ENCODE data around the gene SMARCE1.
"Not testable (repeated sequence)": the region's sequence is repeated elsewhere in the genome, so short reads cannot be mapped to it uniquely, and the experiment has no call there.

The SMARCE1 gene

DNA sequence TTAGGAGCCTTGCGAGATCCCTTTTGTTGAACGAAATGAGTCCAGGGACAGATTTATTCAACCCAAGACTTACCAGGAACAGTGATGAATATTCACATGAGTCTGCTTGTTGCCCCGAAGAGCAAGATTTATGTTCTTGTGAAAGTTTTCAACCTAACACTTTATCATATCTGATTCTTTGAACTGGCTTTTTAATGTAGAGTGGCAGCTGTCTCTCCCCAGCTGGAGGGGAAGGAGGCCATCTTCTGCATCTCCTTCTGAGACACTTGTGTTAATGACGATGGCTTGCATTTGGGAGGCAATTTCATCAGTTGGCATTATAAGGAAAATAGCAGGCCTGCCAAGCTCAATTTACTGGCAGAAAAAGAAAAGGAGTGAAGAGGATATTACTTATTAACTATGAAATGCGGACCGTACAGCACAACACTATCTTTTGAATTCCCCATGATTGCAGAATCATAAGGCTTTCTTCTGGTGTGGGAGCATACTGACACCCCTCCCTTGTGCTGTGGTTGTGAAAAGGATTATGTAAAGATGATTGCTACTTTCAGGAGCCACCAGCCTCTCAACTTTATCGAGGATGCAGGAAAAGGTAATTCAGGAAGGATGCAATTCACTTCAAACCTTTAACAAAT lies 35.7 kb downstream of the SMARCE1 start:
- no peak for DNase-seq (ENCODE audit: low read depth in 2 of 2)

DNA sequence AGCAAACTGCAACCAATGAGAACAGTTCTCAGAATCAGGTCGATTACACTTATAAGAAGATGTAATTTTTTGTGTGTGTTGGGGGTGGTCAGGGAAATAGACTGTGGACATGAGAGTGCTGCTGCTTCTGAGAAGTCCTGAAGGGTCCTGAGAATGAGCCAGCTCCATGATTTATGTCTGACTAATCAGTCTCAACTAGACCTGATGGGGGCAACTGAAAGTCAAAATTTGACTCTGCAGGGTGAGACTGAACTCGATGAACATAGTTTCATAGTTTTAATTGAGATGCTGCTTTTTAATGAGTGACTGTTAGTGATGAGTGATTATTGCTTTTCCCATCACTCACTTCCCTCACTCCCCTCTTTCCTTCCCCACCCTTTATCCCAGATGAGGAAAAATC lies 37.3 kb downstream of the SMARCE1 start:
- no peak for DNase-seq (ENCODE audit: low read depth in 2 of 2)

DNA sequence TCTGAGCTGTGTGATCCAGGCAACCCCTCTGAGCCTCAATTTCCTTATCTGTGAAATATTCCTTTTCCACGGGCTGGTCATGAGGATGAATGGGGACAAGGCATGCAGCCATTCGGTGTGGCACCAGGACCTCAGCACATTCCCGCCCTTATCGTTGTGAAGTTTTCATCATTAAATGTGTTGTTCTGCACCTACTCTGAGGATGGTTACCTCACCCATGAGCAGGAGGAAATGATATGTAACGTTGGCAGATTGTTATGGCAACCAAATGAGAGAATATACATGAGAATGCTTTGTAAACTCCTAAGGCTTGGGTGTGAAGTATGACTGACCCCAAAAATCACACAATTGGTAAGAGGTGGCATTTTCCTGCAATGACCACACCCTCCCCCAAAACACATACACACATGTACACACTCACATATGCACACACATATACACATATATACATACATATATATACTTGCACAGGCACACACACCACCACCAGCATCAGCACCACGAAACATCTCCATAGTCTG lies 39.5 kb downstream of the SMARCE1 start:
- DNase-seq (ENCODE audit: low read depth in 2 of 2), result no peak

DNA sequence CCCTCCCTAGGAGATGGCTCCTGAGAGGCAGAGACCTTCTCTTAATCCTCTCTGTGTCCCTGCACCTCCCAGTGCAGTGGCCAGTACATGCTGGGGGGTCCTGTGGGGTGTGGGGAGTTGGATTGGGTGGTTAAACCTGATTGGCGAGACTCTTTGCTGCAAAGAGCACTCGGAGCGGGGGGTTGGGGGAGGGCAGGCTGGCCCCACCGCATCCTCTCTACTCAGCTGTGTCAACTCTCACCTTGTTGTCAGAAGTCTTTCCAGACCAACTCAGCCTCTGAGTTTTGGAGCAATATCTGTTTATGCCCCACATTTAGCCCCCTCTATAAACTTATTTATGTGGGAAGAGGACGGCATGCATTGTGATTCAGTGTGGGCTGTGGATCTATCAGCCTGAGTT lies 40.0 kb downstream of the SMARCE1 start:
- no peak for DNase-seq (ENCODE audit: low read depth in 2 of 2)

DNA sequence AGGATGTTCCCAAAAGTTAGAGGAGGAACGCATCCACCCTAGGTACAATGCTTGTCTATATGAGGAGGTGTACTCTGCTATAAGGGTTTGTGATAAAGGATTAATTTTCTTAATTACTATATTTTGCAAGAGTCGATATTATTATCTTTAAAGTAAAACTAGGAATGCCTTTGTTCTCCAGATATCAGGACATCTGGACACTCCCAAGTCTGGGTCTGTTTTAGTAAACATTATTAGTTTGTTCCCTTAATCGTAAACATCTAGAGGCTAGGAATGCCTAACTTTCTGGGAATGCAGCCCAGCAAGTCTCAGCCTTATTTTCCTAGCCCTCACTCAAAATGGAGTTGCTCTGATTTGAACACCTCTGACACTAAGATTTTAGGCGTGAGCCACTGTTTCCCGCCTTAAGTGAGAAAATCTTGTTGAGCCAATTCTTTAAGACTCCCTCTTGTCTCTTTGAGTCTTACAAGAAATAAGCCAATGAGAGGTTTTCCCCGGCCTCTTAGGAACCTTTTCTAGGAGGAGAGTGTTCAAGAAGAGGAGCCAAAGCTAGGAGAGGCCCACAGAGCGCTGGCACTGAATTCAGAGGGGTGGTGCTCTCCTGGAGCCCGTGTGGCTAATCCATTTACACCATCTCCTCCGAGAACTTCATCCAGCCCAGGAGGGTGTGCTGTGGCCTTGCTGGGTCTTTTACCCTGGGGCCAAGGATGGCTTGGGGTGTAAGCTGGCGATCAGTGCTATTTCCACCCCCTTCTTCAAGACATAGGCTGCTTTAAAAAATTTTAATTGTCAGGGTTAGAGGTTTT lies 40.9 kb downstream of the SMARCE1 start:
- no peak for DNase-seq (ENCODE audit: low read depth in 2 of 2)

DNA sequence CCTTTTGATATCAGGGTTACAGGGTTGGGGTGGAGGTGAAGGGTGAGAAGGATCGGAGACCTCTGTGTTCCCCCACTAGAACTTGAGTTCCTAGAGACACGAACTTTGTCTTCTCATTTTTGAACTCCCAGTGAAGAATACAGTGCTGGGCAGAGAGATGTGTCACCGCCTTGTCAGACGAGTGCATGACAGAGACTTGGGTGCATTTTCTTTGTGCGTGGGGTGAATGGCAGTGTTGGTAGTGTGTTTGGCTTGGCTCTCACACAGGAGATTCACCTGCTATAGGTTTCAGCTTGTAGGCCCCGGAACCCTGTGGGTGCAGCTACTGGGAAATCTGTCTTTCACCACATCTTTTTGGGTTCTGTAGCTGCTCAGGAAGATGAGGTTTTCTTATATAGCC lies 42.3 kb downstream of the SMARCE1 start:
- DNase-seq (ENCODE audit: low read depth in 2 of 2), result peak; percentile 64 to 71

DNA sequence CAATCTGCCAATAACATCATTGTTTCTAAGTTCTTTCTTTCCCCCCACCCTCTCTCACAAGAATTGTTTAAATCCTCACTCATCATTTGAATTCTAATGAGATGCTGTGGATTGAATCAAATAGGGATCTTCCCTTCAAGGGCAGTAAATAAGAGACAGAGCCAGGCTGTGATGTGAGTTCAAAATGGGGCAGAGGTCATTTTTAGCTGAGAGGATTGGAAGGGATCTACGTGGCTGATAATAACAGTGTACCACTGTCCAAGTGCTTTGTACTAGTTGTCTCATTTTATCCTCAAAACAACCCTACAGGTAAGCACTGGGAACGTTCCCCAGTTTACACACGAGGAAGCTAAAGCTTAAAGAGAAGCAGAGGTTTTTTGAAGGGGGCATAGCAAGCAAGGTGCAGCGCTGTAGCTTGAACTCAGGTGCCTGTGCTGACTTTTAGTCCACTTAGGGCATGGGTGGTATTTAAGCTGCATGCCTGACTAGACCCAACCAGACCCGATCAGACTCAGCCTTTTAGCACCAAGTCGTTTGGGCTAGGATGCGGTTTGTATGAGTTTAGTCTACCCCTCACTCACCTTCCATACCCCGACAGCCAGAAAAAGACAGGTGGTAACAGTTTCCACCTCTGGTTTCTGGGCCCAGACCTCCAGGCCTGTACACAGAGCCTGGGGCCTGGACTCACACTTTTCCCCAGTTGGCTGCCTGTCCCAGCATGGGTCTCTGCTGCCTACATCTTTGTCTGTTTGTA lies 43.1 kb downstream of the SMARCE1 start:
- no peak for DNase-seq (ENCODE audit: low read depth in 2 of 2)

DNA sequence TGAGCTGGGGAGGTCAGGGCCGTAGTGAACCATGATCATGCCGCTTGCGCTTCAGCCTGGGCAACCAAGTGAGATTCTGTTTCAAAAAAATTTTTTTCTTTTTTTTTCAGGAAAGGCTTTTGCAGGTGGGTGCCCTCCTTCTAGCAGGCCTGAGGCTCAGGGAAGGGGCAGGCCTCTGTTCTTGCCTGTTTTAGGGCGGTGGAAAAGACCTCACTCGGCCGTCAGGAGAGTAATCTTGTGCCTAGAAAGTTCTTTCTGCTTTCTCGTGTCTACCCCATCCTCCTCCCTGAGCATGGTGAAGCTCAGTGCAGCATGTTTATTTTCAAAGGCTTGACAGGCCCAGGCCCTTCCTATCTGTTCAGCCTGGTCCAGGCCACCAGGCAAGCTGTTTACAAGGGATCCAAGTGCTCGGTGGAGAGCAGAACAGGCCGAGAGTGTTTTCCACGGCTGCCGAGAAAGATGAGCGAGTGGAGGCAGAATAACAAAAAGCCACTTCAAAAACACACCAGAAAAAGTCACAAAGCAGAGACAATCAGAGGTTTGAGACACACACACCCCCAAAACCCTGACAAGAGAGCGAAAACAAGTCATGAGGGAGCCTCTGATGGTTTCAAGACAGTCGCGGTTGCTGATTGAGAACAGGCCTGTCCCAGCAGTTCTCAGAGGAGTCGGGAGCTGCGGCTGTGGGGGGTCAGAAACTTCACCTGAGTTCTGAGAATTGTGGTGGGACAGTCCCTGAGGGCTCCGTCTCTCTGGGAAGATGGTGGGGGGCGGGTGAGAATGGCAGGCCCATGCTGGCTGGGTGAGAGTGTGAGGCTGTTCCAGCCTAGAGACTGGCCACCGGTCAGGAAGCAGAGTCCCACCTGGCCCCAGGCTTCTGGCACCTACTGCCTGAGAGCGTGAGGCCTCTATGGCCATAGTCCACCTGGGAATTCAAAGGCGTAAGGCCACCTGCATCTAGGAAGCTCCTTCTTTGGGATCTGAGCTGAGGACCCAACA lies 44.9 kb downstream of the SMARCE1 start:
- peak; percentile 74 to 75 for DNase-seq (ENCODE audit: low read depth in 2 of 2)

DNA sequence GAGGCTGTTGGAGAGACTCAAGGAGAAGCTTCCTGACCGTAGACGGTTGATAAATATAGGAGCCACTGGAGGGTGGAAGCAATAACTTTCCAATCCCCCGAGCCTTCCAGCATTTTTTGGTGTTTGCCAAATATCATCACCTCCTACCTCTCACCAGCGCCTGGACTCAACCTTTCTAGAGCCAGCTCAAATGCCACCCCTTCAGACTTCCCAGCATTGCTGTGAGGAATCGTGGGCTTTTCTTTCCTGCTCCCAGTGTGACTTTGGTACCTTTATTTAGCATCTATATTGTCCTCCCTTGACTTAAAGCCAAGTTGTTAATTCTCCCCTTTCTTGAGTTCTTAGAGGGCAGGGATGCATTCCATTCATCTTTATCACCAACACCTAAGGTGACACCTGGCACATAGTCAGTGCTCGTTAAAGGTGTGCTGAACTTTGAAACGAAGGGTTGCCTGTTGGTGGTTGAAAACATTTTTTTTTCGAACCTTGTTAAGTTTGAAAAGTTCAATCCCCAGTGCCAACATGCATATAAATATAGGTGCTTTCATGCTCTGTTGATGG lies 47.1 kb downstream of the SMARCE1 start:
- no peak for DNase-seq (ENCODE audit: low read depth in 2 of 2)

DNA sequence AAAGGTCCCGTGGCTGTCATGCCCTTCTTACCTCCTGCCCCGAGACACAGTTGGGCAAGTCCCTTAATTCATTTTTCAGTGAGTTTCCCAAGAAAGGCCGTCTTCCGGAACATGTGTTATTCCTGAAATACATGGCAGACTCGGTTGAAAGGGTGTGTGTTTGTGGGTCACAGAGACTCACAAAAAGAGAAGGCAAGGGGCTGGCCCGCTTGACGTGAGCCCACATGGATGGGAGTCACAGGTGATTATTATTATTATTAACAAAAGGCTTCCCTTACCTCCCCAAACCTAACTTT lies 48.2 kb downstream of the SMARCE1 start:
- no peak for DNase-seq (ENCODE audit: low read depth in 2 of 2)

DNA sequence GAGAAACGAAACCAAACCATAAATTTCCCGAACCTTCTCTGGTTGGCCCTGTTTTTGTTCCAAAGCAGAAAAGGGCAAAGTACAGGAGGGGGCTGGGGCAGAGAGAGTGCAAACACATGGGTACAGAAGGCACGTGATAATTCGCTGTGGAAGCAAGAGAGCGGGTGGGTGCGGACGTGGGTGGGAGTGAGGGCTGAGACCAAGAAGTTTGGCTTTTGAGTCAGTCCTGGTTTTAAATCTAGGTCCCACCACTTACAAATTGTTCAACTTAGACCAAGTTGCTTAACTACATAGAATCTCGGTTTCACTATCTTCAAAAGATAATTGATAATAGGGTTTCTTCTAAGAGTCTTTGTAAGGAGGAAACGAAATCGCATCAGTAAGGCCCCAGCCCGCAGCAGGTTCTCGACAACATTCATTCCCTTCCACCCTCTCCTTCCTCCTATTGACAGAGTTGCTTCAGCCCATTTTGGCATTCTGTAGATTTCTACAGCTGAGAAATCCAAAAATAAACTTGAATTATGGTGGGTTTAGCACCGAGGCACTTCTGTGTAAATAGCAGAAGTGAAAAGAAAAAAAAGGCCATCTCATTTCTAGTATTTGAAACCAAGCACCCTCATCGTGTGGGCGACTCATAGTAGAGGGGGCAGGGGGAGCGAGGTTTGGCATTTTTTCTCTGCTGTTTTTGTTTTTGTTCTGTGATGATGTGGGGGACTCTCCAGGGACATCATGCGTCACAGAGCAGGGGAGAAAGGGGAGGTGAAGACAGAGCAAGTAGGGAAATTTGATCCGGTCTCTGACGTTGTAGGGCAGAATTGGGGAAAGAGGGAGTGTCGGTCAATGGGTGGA lies 48.8 kb downstream of the SMARCE1 start:
- peak; percentile 77 to 79 for DNase-seq (ENCODE audit: low read depth in 2 of 2)

DNA sequence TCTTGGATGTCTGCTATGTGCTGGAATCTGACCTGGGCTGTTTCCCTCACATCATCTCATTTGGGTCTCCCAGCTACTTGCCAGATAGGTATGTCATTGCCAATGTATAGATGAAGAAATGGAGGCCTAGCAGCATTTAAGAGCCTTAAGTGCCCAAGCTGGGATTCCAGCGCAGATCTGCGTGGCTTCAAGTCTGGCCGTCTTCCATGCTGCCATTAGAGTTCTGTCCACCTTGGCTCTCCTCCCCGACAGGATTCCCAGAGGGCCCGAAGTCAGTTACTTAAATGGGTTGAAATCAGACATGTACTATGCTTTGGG lies 49.4 kb downstream of the SMARCE1 start:
- no peak for DNase-seq (ENCODE audit: low read depth in 2 of 2)

DNA sequence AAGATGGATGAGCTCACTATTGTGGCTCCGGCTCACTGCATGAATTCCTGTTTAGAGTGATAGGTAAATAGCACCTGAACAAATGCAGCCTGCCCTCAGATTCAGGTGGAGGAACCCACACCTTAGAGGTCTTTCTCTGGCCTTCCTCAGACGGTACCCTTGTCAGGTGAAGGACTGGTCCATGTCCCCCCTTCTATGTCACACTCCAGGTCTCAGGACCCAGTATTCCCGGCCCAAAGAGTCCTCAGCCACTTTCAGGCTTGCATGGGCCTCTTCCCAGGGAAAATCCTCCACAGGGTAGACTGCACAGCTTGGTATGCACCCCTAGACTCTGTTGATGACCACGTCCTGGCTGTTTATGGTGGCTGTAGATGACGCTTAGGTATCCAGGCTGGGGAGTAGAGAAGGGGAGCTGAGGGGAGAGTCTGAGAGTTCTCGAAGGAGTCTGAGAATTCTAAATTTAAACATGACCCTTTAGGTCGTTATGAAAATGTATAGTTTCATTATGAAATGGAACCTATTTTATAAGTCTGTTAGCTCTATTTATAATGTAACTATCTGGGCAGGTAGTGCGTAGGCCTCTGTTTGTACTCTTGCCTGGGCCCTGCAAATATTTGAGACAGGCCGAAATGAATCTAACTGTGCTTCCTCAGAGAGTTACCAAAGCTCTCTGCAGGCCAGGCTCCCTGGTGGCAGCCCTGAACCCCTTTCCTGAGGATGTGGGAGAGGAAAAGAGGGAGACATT lies 49.9 kb downstream of the SMARCE1 start:
- DNase-seq (ENCODE audit: low read depth in 2 of 2), result no peak

DNA sequence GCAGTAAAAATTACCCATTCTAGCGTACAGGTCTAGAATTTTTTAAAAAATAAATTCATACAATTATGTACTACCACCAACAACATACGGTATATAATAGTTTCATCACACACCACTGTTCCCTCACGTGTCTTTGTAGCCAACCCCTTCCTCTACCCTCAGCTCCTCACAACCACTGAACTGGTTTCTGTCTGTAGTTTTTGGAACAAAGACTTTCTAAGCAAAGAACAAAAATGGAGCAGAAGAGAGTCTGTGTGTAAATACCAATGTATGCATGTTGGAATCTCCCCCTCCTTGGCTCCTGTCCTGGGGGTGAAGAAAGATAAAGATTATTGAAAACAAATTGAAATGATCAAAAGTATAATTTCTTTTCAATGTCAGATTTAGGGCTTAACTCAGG lies 50.5 kb downstream of the SMARCE1 start:
- DNase-seq (ENCODE audit: low read depth in 2 of 2), result no peak

DNA sequence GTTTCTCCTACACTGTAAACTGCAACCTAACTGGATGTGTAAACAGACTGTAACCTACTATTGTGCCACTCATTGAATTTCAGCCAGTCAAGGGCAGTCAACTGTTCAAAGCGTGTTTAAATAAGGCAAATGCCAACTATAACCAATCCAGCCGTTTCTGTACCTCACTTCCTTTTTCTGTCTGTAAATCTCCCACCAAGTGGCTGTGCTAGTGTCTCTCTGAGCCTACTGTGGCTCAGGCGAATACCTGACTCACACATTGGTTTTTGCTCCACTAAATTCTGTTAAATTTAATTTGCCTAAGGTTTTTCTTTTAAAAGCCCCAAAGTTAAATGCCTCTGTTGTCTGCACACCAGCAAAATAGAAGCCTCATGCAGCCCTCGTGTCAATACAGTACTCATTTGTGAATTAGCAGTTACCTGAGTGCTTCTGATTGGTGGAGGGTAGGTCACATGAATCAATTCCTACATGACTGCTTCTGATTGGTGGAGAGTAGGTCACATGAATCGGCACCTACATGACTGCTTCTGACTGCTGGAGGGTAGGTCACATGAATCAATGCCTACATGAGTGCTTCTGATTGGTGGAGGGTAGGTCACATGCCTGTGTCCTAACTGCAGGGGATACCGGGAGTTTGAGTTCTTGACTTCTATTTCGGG lies 51.2 kb downstream of the SMARCE1 start:
- no peak for DNase-seq (ENCODE audit: low read depth in 2 of 2)

DNA sequence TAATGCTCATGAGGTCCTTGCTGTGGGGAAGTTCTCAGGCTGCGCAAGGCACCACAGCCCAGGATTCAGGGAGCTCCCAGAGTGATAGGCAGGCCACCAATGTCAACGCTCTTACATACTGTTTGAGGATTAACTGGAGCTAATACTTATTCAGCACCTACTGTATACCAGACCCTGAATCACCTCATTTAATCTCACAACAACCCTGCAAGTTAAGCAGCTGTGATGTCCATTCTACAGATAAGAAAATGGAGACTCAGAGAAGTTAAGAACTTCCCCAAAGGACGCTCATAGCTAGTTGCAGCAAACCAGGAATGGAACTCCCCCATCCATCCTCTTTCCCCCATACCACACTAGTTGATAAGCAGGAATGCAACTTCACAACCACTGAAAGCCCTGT lies 56.9 kb downstream of the SMARCE1 start:
- no peak for DNase-seq (ENCODE audit: low read depth in 2 of 2)

DNA sequence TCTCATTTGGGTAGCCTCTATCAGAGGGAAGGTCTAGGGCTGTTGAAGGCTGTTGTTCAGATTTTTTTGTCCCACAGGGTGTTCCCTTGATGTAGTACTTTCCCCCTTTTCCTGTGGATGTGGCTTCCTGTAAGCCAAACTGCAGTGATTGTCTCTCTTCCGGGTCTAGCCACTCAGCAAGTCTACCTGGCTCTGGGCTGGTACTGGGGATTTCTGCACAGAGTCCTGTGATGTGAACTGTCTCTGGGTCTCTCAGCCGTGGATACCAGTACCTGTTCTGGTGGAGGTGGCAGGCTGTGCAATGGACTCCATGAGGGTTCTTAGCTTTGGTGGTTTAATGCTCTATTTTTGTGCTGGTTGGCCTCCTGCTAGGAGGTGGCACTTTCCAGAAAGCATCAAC lies 59.1 kb downstream of the SMARCE1 start:
- DNase-seq (ENCODE audit: low read depth in 2 of 2), result no peak

DNA sequence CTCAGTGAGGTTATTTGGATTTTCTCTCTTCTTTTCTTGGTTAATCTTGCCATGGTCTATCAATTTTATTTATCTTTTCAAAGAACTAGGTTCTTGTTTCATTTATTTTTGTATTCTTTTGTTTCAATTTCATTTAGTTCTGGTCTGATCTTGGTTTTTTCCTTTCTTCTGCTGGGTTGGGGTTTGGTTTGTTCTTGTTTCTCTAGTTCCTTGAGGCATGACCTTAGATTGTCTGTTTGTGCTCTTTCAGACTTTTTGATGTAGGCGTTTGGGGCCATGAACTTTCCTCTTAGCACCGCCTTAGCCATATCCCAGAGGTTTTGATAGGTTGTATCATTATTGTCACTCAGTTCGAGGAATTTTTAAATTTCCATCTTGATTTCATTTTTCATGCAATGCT lies 61.4 kb downstream of the SMARCE1 start:
- DNase-seq (ENCODE audit: low read depth in 2 of 2), result not testable (repeated sequence)

DNA sequence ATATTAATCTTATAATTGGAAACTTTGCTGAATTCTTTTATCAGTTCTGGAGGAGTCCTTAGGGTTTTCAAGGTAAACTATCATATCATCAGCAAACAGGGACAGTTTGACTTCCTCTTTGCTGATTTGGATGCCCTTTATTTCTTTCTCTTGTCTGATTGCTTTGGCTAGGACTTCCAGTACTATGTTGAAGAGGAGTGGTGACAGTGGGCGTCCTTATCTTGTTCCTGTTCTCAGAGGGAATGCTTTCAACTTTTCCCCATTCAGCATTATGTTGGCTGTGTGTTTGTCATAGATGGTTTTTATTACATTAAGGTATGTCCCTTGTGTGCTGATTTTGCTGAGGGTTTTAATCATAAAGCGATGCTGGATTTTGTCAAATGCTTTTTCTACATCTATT lies 62.7 kb downstream of the SMARCE1 start:
- not testable (repeated sequence) for DNase-seq (ENCODE audit: low read depth in 2 of 2)
